ENCODE measurements around the gene HMCN1. TPM values are rescaled to one million over a fixed set of nuclear protein-coding genes. Genes with fewer than 3 reads are reported as not detected.

HMCN1 gene
- total RNA-seq, 2 experiments from 2014 or later: 0.14 TPM; not detected in 1

- POLR2A ChIA-PET: no interaction called here
- no peak overlapping the region for H3K4me3 Mint-ChIP-seq
- no peaks in the 10 kb centered on the region for H3K36me3 Mint-ChIP-seq (ENCODE audit: low read depth)
- peaks cover 2% of the 10 kb centered on the region for H3K27me3 Mint-ChIP-seq
- ATAC-seq (no peak), DNase-seq (no peak)
- CTCF ChIA-PET: no interaction called here
- H3K4me1 Mint-ChIP-seq: no peaks in the 10 kb centered on the region
- intact Hi-C loops (cut with DNase I, micrococcal nuclease): no loop called here
- no peaks in the 10 kb centered on the region for H3K9me3 Mint-ChIP-seq (ENCODE audit: low read depth)
- H3K27ac Mint-ChIP-seq: no peak overlapping the region
Measured at GRCh38 chr1:186112280-186112679, 378.1 kb downstream of the HMCN1 start.

- ChIA-PET POLR2A (no interaction called here), CTCF (no interaction called here)
- Mint-ChIP-seq H3K36me3 (ENCODE audit: low read depth) (no peaks in the 10 kb centered on the region), H3K27ac (no peak overlapping the region), H3K27me3 (peaks cover 2% of the 10 kb centered on the region), H3K4me3 (no peak overlapping the region), H3K4me1 (no peaks in the 10 kb centered on the region), H3K9me3 (ENCODE audit: low read depth) (no peaks in the 10 kb centered on the region)
- intact Hi-C loops (cut with DNase I, micrococcal nuclease): no loop called here
- DNase-seq: no peak
- no peak for ATAC-seq
Measured at GRCh38 chr1:186113461-186113860, 379.3 kb downstream of the HMCN1 start.

DNA sequence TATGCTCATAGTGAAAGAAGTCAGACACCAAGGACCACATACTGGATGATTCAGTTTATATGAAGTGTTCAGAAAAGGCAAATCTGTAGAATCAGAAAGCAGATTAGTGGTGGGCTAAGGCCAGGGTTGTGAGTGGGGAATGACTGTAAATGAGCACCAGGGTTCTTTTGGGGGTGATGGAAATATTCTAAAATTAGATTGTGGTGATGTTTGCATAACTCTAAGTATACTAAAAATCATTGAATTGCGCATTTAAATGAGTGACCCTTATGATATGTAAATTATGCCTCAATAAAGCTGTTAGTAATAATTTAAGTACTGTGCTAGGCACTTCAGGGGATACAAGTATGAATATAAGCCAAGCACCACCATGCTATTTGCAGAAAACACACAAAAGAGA, 384.5 kb downstream of the HMCN1 start:
- intact Hi-C loops (cut with DNase I, micrococcal nuclease): no loop called here
- ChIA-PET POLR2A (no interaction called here), CTCF (no interaction called here)
- H3K27me3 Mint-ChIP-seq: peaks cover 5% of the 10 kb centered on the region
- no peak for ATAC-seq
- H3K4me1 Mint-ChIP-seq: no peaks in the 10 kb centered on the region
- no peak for DNase-seq
- no peaks in the 10 kb centered on the region for H3K9me3 Mint-ChIP-seq (ENCODE audit: low read depth)
- H3K27ac Mint-ChIP-seq: no peak overlapping the region
- no peak overlapping the region for H3K4me3 Mint-ChIP-seq
- no peaks in the 10 kb centered on the region for H3K36me3 Mint-ChIP-seq (ENCODE audit: low read depth)

DNA sequence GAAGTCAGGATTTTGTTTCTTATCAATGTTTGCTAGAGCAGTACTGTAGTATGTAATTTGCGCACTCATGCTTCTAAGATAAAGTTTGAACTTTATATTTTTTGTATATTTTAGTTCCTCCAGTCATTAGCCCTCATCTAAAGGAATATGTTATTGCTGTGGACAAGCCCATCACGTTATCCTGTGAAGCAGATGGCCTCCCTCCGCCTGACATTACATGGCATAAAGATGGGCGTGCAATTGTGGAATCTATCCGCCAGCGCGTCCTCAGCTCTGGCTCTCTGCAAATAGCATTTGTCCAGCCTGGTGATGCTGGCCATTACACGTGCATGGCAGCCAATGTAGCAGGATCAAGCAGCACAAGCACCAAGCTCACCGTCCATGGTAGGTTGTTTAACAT, 388.6 kb downstream of the HMCN1 start:
- intact Hi-C loops (cut with DNase I, micrococcal nuclease): no loop called here
- H3K27me3 Mint-ChIP-seq: peaks cover 5% of the 10 kb centered on the region
- no peak for ATAC-seq

GRCh38 chr1:186125035-186125434, 390.8 kb downstream of the HMCN1 start:
- intact Hi-C loops (cut with DNase I, micrococcal nuclease): no loop called here
- no peak overlapping the region for H3K27ac Mint-ChIP-seq
- POLR2A ChIA-PET: no interaction called here
- CTCF ChIA-PET: no interaction called here
- DNase-seq (no peak), ATAC-seq (no peak)
- H3K27me3 Mint-ChIP-seq: peaks cover 8% of the 10 kb centered on the region
- H3K4me1 Mint-ChIP-seq: no peaks in the 10 kb centered on the region
- no peak overlapping the region for H3K4me3 Mint-ChIP-seq
- no peaks in the 10 kb centered on the region for H3K36me3 Mint-ChIP-seq (ENCODE audit: low read depth)
- no peaks in the 10 kb centered on the region for H3K9me3 Mint-ChIP-seq (ENCODE audit: low read depth)

More for the DNA sequence above, 388.6 kb downstream of the HMCN1 start:
- H3K4me3 Mint-ChIP-seq: no peak overlapping the region
- no peaks in the 10 kb centered on the region for H3K9me3 Mint-ChIP-seq (ENCODE audit: low read depth)
- DNase-seq: no peak
- H3K4me1 Mint-ChIP-seq: no peaks in the 10 kb centered on the region
- no peak overlapping the region for H3K27ac Mint-ChIP-seq
- H3K36me3 Mint-ChIP-seq (ENCODE audit: low read depth): no peaks in the 10 kb centered on the region
- ChIA-PET POLR2A (no interaction called here), CTCF (no interaction called here)

DNA sequence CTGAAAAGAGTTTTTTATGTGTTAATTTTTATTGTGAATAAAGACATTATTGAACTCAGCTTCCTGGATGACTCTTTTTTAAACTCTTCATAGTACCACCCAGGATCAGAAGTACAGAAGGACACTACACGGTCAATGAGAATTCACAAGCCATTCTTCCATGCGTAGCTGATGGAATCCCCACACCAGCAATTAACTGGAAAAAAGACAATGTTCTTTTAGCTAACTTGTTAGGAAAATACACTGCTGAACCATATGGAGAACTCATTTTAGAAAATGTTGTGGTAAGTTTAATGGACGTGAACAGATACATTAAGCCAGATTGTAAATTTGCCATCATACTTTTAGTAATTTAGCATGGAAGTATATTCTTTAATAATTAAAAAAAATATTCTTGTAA, 391.3 kb downstream of the HMCN1 start:
- ChIA-PET POLR2A (no interaction called here), CTCF (no interaction called here)
- peaks cover 8% of the 10 kb centered on the region for H3K27me3 Mint-ChIP-seq
- no peak for DNase-seq
- no peak overlapping the region for H3K4me3 Mint-ChIP-seq
- H3K36me3 Mint-ChIP-seq (ENCODE audit: low read depth): no peaks in the 10 kb centered on the region
- ATAC-seq: no peak
- H3K4me1 Mint-ChIP-seq: no peaks in the 10 kb centered on the region
- intact Hi-C loops (cut with DNase I, micrococcal nuclease): no loop called here
- H3K27ac Mint-ChIP-seq: no peak overlapping the region
- no peaks in the 10 kb centered on the region for H3K9me3 Mint-ChIP-seq (ENCODE audit: low read depth)

GRCh38 chr1:186129758-186130157, 395.6 kb downstream of the HMCN1 start:
- intact Hi-C loops (cut with DNase I, micrococcal nuclease): no loop called here
- Mint-ChIP-seq H3K4me1 (no peaks in the 10 kb centered on the region), H3K27ac (no peak overlapping the region), H3K27me3 (peaks cover 5% of the 10 kb centered on the region), H3K36me3 (ENCODE audit: low read depth) (no peaks in the 10 kb centered on the region), H3K9me3 (ENCODE audit: low read depth) (no peaks in the 10 kb centered on the region), H3K4me3 (no peak overlapping the region)
- POLR2A ChIA-PET: no interaction called here
- CTCF ChIA-PET: no interaction called here
- ATAC-seq: no peak
- no peak for DNase-seq

- ChIA-PET CTCF (no interaction called here), POLR2A (interaction anchor here (0.8 kb wide), 1 partner anchor 14 kb away, joined by 3 read pairs; no protein-coding TSS in a partner anchor)
- Mint-ChIP-seq H3K4me3 (no peak overlapping the region), H3K4me1 (no peaks in the 10 kb centered on the region), H3K27ac (no peak overlapping the region), H3K27me3 (peaks cover 4% of the 10 kb centered on the region), H3K36me3 (ENCODE audit: low read depth) (no peaks in the 10 kb centered on the region), H3K9me3 (ENCODE audit: low read depth) (no peaks in the 10 kb centered on the region)
- intact Hi-C loops (cut with DNase I, micrococcal nuclease): no loop called here
- DNase-seq: no peak
- no peak for ATAC-seq
Measured at GRCh38 chr1:186139115-186139514, 404.9 kb downstream of the HMCN1 start.

- POLR2A ChIA-PET: interaction anchor here (0.8 kb wide), 1 partner anchor 13 kb away, joined by 3 read pairs; no protein-coding TSS in a partner anchor
- intact Hi-C loops (cut with DNase I, micrococcal nuclease): no loop called here
Measured at GRCh38 chr1:186139701-186140100, 405.5 kb downstream of the HMCN1 start.

DNA sequence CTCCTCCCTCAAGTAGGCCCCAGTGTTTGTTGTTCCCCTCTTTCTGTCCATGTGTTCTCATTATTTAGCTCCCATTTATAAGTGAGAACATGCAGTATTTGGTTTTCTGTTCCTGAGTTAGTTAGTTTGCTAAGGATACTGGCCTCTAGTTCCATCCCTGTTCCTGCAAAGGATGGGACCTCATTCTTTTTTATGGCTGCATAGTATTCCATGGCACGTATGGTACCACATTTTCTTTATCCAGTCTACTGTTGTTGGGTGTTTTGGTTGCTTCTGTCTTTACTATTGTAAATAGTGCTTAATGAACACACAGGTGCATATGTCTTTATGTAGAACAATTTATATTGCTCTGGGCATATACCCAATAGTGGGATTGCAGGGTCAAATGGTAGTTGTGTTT, 408.0 kb downstream of the HMCN1 start:
- Mint-ChIP-seq H3K27me3 (peaks cover 9% of the 10 kb centered on the region), H3K9me3 (ENCODE audit: low read depth) (no peaks in the 10 kb centered on the region), H3K4me1 (no peaks in the 10 kb centered on the region), H3K36me3 (ENCODE audit: low read depth) (no peaks in the 10 kb centered on the region), H3K27ac (no peak overlapping the region), H3K4me3 (no peak overlapping the region)
- ChIA-PET POLR2A (no interaction called here), CTCF (no interaction called here)
- intact Hi-C loops (cut with DNase I, micrococcal nuclease): no loop called here
- no peak for ATAC-seq
- no peak for DNase-seq

More at GRCh38 chr1:186139701-186140100, 405.5 kb downstream of the HMCN1 start:
- Mint-ChIP-seq H3K4me3 (no peak overlapping the region), H3K4me1 (no peaks in the 10 kb centered on the region), H3K36me3 (ENCODE audit: low read depth) (no peaks in the 10 kb centered on the region), H3K27ac (no peak overlapping the region), H3K9me3 (ENCODE audit: low read depth) (no peaks in the 10 kb centered on the region), H3K27me3 (peaks cover 6% of the 10 kb centered on the region)
- ATAC-seq (no peak), DNase-seq (no peak)
- CTCF ChIA-PET: no interaction called here

DNA sequence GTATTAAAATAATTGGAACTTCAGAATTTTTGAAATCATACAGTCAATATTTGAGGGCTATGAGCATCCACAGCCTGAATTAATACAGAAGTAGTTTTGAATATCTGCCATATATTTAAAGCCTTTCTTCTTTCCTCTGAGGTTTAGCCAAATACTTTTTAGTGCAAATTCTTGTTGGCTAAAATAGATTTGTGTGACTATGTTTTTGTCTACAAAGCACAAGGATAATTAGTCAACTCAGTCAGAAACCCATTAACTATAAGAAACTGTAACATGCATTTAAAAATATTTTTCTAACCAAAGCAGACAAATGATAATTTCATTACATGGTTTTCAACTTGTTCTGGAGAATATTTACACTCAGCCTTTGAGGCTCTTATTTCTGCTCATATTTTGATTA, 408.7 kb downstream of the HMCN1 start:
- no peaks in the 10 kb centered on the region for H3K4me1 Mint-ChIP-seq
- ATAC-seq: no peak
- DNase-seq: no peak
- POLR2A ChIA-PET: no interaction called here
- CTCF ChIA-PET: interaction anchor here (0.9 to 1.1 kb wide), 2 partner anchors 9 to 46 kb away, joined by 3 to 5 read pairs; no protein-coding TSS in a partner anchor
- intact Hi-C loops (cut with DNase I, micrococcal nuclease): no loop called here
- H3K36me3 Mint-ChIP-seq (ENCODE audit: low read depth): no peaks in the 10 kb centered on the region
- no peak overlapping the region for H3K4me3 Mint-ChIP-seq
- no peaks in the 10 kb centered on the region for H3K9me3 Mint-ChIP-seq (ENCODE audit: low read depth)
- peaks cover 9% of the 10 kb centered on the region for H3K27me3 Mint-ChIP-seq
- H3K27ac Mint-ChIP-seq: no peak overlapping the region

GRCh38 chr1:186143481-186143880, 409.3 kb downstream of the HMCN1 start:
- H3K4me1 Mint-ChIP-seq: no peaks in the 10 kb centered on the region
- ATAC-seq (no peak), DNase-seq (no peak)
- peaks cover 9% of the 10 kb centered on the region for H3K27me3 Mint-ChIP-seq
- intact Hi-C loops (cut with DNase I, micrococcal nuclease): no loop called here
- CTCF ChIA-PET: interaction anchor here (0.7 to 1.1 kb wide), 3 partner anchors 10 to 46 kb away, joined by 3 to 5 read pairs (median 3); no protein-coding TSS in a partner anchor
- H3K4me3 Mint-ChIP-seq: no peak overlapping the region
- POLR2A ChIA-PET: no interaction called here
- no peaks in the 10 kb centered on the region for H3K9me3 Mint-ChIP-seq (ENCODE audit: low read depth)
- no peak overlapping the region for H3K27ac Mint-ChIP-seq
- H3K36me3 Mint-ChIP-seq (ENCODE audit: low read depth): no peaks in the 10 kb centered on the region

DNA sequence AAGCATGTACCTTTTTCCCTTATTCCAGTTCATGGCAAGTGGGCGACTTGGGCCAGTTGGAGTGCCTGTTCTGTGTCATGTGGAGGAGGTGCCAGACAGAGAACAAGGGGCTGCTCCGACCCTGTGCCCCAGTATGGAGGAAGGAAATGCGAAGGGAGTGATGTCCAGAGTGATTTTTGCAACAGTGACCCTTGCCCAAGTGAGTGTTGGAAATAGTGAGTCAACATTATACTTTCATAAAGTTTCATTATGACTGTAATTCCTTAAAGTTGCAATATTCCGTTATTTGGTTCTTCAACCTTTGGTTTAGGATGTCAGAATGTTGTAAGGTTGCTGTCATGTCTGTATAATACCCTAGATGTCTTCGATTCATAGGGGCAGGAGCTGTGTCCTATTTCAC, 410.3 kb downstream of the HMCN1 start:
- Mint-ChIP-seq H3K4me3 (no peak overlapping the region), H3K36me3 (ENCODE audit: low read depth) (no peaks in the 10 kb centered on the region), H3K4me1 (no peaks in the 10 kb centered on the region), H3K27ac (no peak overlapping the region), H3K9me3 (ENCODE audit: low read depth) (no peaks in the 10 kb centered on the region), H3K27me3 (peaks cover 9% of the 10 kb centered on the region)
- intact Hi-C loops (cut with DNase I, micrococcal nuclease): no loop called here
- ATAC-seq (no peak), DNase-seq (no peak)
- ChIA-PET POLR2A (no interaction called here), CTCF (no interaction called here)

All from activated CD4-positive, alpha-beta T cell treated with anti-CD3 and anti-CD28 coated beads for 36 hours (primary cell).